H1 (cell line): Measurements from ENCODE around the gene HSPA1L. TPM values are rescaled to one million over a fixed set of nuclear protein-coding genes. Genes with fewer than 3 reads are reported as not detected.

Source experiments
- KDM4A ChIP-seq: IDR thresholded peaks from one replicate; pipeline ENCODE4 v1.7.1; 2012; ENCODE audit warnings: low read depth, mild to moderate bottlenecking, moderate library complexity, low read length, inconsistent platforms; ENCODE audit not compliant: severe bottlenecking
- RBBP5 ChIP-seq: IDR thresholded peaks from 2 replicates; pipeline ENCODE4 v1.7.1; 2012; ENCODE audit warnings: low read depth, mild to moderate bottlenecking, inconsistent platforms, low read length, moderate library complexity, borderline replicate concordance
- polyA plus RNA-seq, 7 experiments: library from polyadenylated mRNA; depleted of rRNA in 3 of 7; stranded (reverse) in 5 of 7; unstranded in 2 of 7; fragments of >200 nt in 5 of 7; fragments of 200-250 nt in 2 of 7; gene quantifications; 1 replicate in 5 of 7; 2 replicates in 1 of 7; 4 replicates in 1 of 7; pipeline versions ENCODE4 v1.2.1 to v1.2.3, GENCODE V29; 2011 to 2013; ENCODE audit warnings: missing spikeins in 2 of 7, mixed read lengths in 2 of 7
- total RNA-seq: library from RNA; stranded (reverse); fragmentation: NEBNext Ultra II Directional; extraction: Animal tissue kit (Norgen Biotek cat#: 25700); gene quantifications from 2 replicates; pipeline ENCODE4 v1.2.1, GENCODE V29; 2021

HSPA1L gene
- total and polyA plus RNA-seq, 2 of the 8 experiments (the other 6 are each of a cell fraction or from before 2014, with no cell fraction given), result 1.00 to 1.9 TPM

GRCh38 chr6:31822036-31822821 lies 7.1 kb upstream of the HSPA1L start (continued):
- TF ChIP-seq RBBP5, result peak; percentile 31; the same call in 1 of the 2 replicates
- TF ChIP-seq KDM4A, result no peak
